Testis (tissue), 2 donors: ENCODE measurements around the gene ZNF148.

Experiments
- CTCF ChIP-seq, 3 experiments: fragments of 450-650 bp in 2 of 3; fragments of 200-600 bp in 1 of 3; sonication (generic) in 1 of 3; IDR thresholded peaks; one replicate each; pipeline ENCODE4 v1.5.1; 2016 to 2019; ENCODE audit warnings: antibody characterized with exemption in 3 of 3, mild to moderate bottlenecking in 2 of 3, moderate library complexity in 1 of 3
- POLR2A ChIP-seq: fragments of 450-650 bp; IDR thresholded peaks from one replicate; pipeline ENCODE4 v1.6.1; 2017; ENCODE audit warnings: antibody characterized with exemption, mild to moderate bottlenecking, moderate library complexity

DNA sequence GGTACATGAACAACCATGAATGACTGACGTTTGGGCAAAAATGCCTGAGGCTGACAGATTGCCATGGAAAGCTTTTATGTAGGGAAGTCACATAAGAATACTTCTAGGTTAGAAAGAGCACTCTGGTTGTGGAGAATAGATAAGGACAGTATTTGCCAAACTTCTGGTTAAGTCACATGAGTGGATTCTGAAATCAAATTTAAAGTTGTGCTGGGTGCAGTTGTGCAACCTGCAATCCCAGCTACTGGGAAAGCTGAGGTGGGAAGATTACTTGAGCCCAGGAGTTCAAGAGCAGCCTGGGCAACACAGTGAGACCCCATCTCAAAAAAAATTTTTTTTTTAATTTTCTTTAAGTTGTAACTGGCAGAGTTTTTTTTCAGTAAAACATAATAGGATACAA, 7.2 kb upstream of the ZNF148 start:
- TF ChIP-seq POLR2A (no peak), CTCF (IDR thresholded peaks at IDR 0.05) (no peak)
